ENCODE data around the gene ZNF438.
"Not testable (repeated sequence)": the region's sequence is repeated elsewhere in the genome, so short reads cannot be mapped to it uniquely, and the experiment has no call there.

ZNF438 gene

GRCh38 chr10:30943451-30943850 lies 88.2 kb downstream of the ZNF438 start:
- no peak for DNase-seq (ENCODE audit: low read depth in 2 of 2)

GRCh38 chr10:30940256-30940655 lies 91.4 kb downstream of the ZNF438 start:
- DNase-seq (ENCODE audit: low read depth in 2 of 2) = no peak

GRCh38 chr10:30939643-30940251 lies 91.9 kb downstream of the ZNF438 start:
- DNase-seq (ENCODE audit: low read depth in 2 of 2) = no peak

- no peak for DNase-seq (ENCODE audit: low read depth in 2 of 2)
Observed at GRCh38 chr10:30935078-30935477, 96.6 kb downstream of the ZNF438 start.

GRCh38 chr10:30931094-30931493 lies 100.6 kb downstream of the ZNF438 start:
- no peak for DNase-seq (ENCODE audit: low read depth in 2 of 2)

- DNase-seq (ENCODE audit: low read depth in 2 of 2) = no peak
Observed at GRCh38 chr10:30929901-30930520, 101.7 kb downstream of the ZNF438 start.

GRCh38 chr10:30929311-30929729 lies 102.3 kb downstream of the ZNF438 start:
- DNase-seq (ENCODE audit: low read depth in 2 of 2) = not testable (repeated sequence)

GRCh38 chr10:30928742-30929141 lies 102.9 kb downstream of the ZNF438 start:
- DNase-seq (ENCODE audit: low read depth in 2 of 2) = no peak

GRCh38 chr10:30918651-30919050 lies 113.0 kb downstream of the ZNF438 start:
- DNase-seq (ENCODE audit: low read depth in 2 of 2) = no peak

- no peak for DNase-seq (ENCODE audit: low read depth in 2 of 2)
Observed at GRCh38 chr10:30917789-30918188, 113.9 kb downstream of the ZNF438 start.

GRCh38 chr10:30917067-30917466 lies 114.6 kb downstream of the ZNF438 start:
- DNase-seq (ENCODE audit: low read depth in 2 of 2) = no peak

- DNase-seq (ENCODE audit: low read depth in 2 of 2) = no peak
Observed at GRCh38 chr10:30915146-30915545, 116.5 kb downstream of the ZNF438 start.

GRCh38 chr10:30911303-30911863 lies 120.3 kb downstream of the ZNF438 start:
- no peak for DNase-seq (ENCODE audit: low read depth in 2 of 2)

- DNase-seq (ENCODE audit: low read depth in 2 of 2) = no peak
Observed at GRCh38 chr10:30903397-30904138, 128.1 kb downstream of the ZNF438 start.

GRCh38 chr10:30902621-30903396 lies 128.9 kb downstream of the ZNF438 start:
- no peak for DNase-seq (ENCODE audit: low read depth in 2 of 2)

- DNase-seq (ENCODE audit: low read depth in 2 of 2) = not testable (repeated sequence)
Observed at GRCh38 chr10:30901487-30901886, 130.2 kb downstream of the ZNF438 start.

- DNase-seq (ENCODE audit: low read depth in 2 of 2) = no peak
Observed at GRCh38 chr10:30898964-30899363, 132.7 kb downstream of the ZNF438 start.

- DNase-seq (ENCODE audit: low read depth in 2 of 2) = no peak
Observed at GRCh38 chr10:30897547-30897946, 134.1 kb downstream of the ZNF438 start.

- DNase-seq (ENCODE audit: low read depth in 2 of 2) = no peak
Observed at GRCh38 chr10:30897048-30897447, 134.6 kb downstream of the ZNF438 start.

- no peak for DNase-seq (ENCODE audit: low read depth in 2 of 2)
Observed at GRCh38 chr10:30894221-30894620, 137.4 kb downstream of the ZNF438 start.

- DNase-seq (ENCODE audit: low read depth in 2 of 2) = no peak
Observed at GRCh38 chr10:30893208-30893607, 138.5 kb downstream of the ZNF438 start.

- no peak for DNase-seq (ENCODE audit: low read depth in 2 of 2)
Observed at GRCh38 chr10:30887839-30888238, 143.8 kb downstream of the ZNF438 start.

Data from activated CD4-positive, alpha-beta T cell treated with anti-CD3 and anti-CD28 coated beads for 24 hours (primary cell).